ENCODE measurements around the gene APBA2. TPM values are rescaled to one million over a fixed set of nuclear protein-coding genes. Genes with fewer than 3 reads are reported as not detected.

Gene APBA2
- total RNA-seq, 2 donors from 2014 or later = 0.47 to 0.48 TPM

- no peak for DNase-seq (ENCODE audit: low spot score)
- TF ChIP-seq, protein P1, sequence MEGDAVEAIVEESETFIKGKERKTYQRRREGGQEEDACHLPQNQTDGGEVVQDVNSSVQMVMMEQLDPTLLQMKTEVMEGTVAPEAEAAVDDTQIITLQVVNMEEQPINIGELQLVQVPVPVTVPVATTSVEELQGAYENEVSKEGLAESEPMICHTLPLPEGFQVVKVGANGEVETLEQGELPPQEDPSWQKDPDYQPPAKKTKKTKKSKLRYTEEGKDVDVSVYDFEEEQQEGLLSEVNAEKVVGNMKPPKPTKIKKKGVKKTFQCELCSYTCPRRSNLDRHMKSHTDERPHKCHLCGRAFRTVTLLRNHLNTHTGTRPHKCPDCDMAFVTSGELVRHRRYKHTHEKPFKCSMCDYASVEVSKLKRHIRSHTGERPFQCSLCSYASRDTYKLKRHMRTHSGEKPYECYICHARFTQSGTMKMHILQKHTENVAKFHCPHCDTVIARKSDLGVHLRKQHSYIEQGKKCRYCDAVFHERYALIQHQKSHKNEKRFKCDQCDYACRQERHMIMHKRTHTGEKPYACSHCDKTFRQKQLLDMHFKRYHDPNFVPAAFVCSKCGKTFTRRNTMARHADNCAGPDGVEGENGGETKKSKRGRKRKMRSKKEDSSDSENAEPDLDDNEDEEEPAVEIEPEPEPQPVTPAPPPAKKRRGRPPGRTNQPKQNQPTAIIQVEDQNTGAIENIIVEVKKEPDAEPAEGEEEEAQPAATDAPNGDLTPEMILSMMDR (IDR thresholded peaks at IDR 0.05) = no peak
- Histone ChIP-seq H3K4me3 (no peak overlapping the region), H3K27me3 (no peaks in the 10 kb centered on the region), H3K9me3 (no peaks in the 10 kb centered on the region), H3K4me1 (no peaks in the 10 kb centered on the region), H3K27ac (no peak overlapping the region), H3K36me3 (no peaks in the 10 kb centered on the region)
These were observed 143.9 kb downstream of the APBA2 start for GRCh38 chr15:29029651-29030195.

DNA sequence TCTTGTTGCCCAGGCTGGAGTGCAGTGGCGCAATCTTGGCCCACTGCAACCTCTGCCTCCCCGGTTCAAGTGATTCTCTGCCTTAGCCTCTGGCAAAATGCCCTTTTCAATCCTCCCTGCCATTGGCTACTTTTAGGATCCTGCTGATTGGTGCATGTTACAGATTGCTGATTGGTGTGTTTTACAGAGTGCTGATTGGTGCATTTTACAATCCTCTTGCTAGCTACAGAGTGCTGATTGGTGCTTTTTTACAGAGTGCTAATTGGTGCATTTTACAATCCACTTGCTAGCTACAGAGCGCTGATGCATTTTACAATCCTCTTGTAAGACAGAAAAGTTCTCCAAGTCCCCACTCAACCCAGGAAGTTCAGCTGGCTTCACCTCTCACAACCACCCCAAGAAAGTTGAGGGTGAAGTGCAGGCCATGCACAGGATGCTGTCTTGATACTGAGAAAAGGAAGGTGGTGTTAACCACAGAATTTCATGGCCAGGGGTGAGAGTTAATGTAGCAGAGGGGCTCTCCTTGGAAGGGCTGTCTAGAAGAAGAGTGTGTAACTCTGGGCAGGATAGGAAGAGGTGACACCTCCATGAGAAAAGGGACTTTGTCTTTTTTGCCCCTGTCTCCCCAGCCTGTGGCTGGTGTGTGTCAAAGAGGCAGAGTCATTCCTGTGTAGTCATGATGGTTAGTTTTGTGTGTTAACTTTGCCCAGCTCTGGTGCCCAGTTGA, 145.9 kb downstream of the APBA2 start:
- TF ChIP-seq, protein P1 (IDR thresholded peaks at IDR 0.05) = no peak
- Histone ChIP-seq H3K4me1 (no peaks in the 10 kb centered on the region), H3K27me3 (no peaks in the 10 kb centered on the region), H3K4me3 (no peak overlapping the region), H3K27ac (no peak overlapping the region), H3K9me3 (no peaks in the 10 kb centered on the region), H3K36me3 (no peaks in the 10 kb centered on the region)
- no peak for DNase-seq (ENCODE audit: low spot score)

DNA sequence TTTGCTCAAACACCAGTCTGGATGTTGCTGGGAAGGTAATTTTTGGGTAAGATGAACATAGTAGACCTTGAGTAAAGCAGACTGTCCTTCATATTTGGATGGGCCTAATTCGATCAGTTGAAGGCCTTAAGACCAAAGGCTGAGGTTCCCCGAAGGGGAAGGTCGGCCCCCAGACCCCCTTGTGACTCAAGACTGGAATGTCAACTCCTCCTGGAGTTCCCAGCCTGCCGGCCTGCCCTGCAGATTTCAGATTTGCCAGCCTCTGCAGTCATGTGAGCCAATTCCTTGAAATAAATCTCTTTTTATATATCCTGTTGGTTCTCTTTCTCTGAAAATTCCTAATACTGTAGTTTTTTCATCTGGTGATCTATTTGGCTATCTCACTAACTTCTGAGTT, 146.5 kb downstream of the APBA2 start:
- Histone ChIP-seq H3K9me3 (no peaks in the 10 kb centered on the region), H3K27me3 (no peaks in the 10 kb centered on the region), H3K4me3 (no peak overlapping the region), H3K4me1 (no peaks in the 10 kb centered on the region), H3K36me3 (no peaks in the 10 kb centered on the region), H3K27ac (no peak overlapping the region)
- TF ChIP-seq, protein P1 (IDR thresholded peaks at IDR 0.05) = no peak
- DNase-seq (ENCODE audit: low spot score) = no peak

GRCh38 chr15:29032751-29033150, 147.0 kb downstream of the APBA2 start:
- Histone ChIP-seq H3K27ac (no peak overlapping the region), H3K36me3 (no peaks in the 10 kb centered on the region), H3K4me3 (no peak overlapping the region), H3K27me3 (no peaks in the 10 kb centered on the region), H3K4me1 (no peaks in the 10 kb centered on the region), H3K9me3 (no peaks in the 10 kb centered on the region)
- TF ChIP-seq, protein P1 (IDR thresholded peaks at IDR 0.05) = no peak
- no peak for DNase-seq (ENCODE audit: low spot score)

DNA sequence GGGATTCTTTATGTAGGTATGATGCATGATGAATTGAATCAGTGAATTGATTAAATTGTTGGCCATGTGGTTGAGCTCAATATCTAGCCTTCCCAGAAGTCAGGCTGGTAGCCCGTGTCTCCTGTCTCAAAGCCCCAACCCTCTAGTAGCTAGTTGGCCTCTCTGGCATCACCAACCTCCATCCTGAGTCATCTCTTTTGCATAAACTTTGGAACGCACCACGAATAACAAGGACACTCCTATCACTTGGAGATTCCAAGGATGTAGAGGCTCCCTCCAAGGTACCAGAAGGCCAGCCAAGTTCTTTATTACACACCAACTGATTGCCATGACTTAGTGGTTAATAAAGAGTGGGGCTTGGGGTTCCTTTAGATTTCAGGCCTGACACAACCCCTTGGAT, 148.4 kb downstream of the APBA2 start:
- H3K36me3 ChIP-seq = no peaks in the 10 kb centered on the region
- no peak overlapping the region for H3K4me3 ChIP-seq
- TF ChIP-seq, protein P1 (IDR thresholded peaks at IDR 0.05) = no peak
- DNase-seq (ENCODE audit: low spot score) = no peak
- H3K27ac ChIP-seq = no peak overlapping the region
- H3K27me3 ChIP-seq = no peaks in the 10 kb centered on the region
- H3K9me3 ChIP-seq = no peaks in the 10 kb centered on the region
- H3K4me1 ChIP-seq = no peaks in the 10 kb centered on the region

Measured in right atrium auricular region (tissue), 2 donors.